Vagina (tissue), 2 donors: ENCODE measurements around the gene SNCG.
"Not testable (repeated sequence)": the region's sequence is repeated elsewhere in the genome, so short reads cannot be mapped to it uniquely, and the experiment has no call there.

Source experiments
- CTCF ChIP-seq, 3 experiments: fragments of 450-650 bp in 2 of 3; fragments of 200-600 bp in 1 of 3; sonication (generic) in 1 of 3; IDR thresholded peaks; one replicate each; pipeline ENCODE4 v1.5.1; 2017 to 2019; ENCODE audit warnings: antibody characterized with exemption in 3 of 3, mild to moderate bottlenecking in 2 of 3, moderate library complexity in 2 of 3
- POLR2A ChIP-seq, 2 donors: fragments of 450-650 bp; IDR thresholded peaks; one replicate each; pipeline ENCODE4 v1.6.1; 2017; ENCODE audit warnings: antibody characterized with exemption in 2 of 2, mild to moderate bottlenecking in 2 of 2, moderate library complexity in 2 of 2
- POLR2AphosphoS5 ChIP-seq, 2 donors: sonication (generic); formaldehyde crosslinking; IDR thresholded peaks; one replicate each; pipeline ENCODE4 v1.9.0; 2017; ENCODE audit warnings: antibody characterized with exemption in 2 of 2, mild to moderate bottlenecking in 2 of 2, low read depth in 1 of 2; ENCODE audit not compliant: insufficient read depth in 1 of 2

- not testable (repeated sequence) for TF ChIP-seq POLR2AphosphoS5 (IDR thresholded peaks at IDR 0.05; ENCODE audit: insufficient read depth in 1 of 2, low read depth in 1 of 2); CTCF (IDR thresholded peaks at IDR 0.05); POLR2A (IDR thresholded peaks at IDR 0.05)
Observed at GRCh38 chr10:86999802-87000403, 41.5 kb downstream of the SNCG start.
